Measurements from ENCODE around the gene EMILIN3.

Gene EMILIN3, protein sequence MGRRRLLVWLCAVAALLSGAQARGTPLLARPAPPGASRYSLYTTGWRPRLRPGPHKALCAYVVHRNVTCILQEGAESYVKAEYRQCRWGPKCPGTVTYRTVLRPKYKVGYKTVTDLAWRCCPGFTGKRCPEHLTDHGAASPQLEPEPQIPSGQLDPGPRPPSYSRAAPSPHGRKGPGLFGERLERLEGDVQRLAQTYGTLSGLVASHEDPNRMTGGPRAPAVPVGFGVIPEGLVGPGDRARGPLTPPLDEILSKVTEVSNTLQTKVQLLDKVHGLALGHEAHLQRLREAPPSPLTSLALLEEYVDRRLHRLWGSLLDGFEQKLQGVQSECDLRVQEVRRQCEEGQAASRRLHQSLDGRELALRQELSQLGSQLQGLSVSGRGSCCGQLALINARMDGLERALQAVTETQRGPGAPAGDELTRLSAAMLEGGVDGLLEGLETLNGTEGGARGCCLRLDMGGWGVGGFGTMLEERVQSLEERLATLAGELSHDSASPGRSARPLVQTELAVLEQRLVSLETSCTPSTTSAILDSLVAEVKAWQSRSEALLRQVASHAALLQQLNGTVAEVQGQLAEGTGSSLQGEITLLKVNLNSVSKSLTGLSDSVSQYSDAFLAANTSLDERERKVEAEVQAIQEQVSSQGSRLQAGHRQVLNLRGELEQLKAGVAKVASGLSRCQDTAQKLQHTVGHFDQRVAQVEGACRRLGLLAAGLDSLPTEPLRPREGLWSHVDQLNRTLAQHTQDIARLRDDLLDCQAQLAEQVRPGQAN

GRCh38 chr20:41366546-41367392 is at the start of gene EMILIN3:
EMILIN3 (minus strand) TSS chr20:41366818; CDS start chr20:41366634, 184 bp downstream.
- DNase-seq, result no peak

GRCh38 chr20:41415191-41415590 is 48.6 kb upstream of the EMILIN3 start:
- no peak for DNase-seq

DNA sequence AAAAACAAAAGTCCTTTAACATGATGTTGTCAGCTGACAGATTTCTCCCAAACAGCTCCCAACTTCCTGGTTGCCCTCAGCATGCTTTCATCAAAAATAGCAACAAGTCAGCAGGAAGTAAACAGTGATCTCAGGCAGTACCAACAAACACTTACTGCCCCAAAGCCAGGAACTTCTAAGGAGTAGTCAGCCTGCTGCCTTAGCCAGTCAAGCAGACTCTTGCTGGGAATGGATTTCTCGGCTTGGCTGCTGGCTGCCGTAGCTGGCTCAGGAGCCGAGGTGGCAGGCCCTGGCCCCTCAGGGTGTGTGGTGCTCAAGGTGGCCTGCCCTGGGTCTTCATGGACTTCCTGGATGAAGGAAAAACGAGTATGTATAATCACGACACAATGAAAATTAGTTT is 46.6 kb upstream of the EMILIN3 start:
- no peak for DNase-seq

GRCh38 chr20:41412324-41413120 is 45.9 kb upstream of the EMILIN3 start:
- DNase-seq, result no peak

DNA sequence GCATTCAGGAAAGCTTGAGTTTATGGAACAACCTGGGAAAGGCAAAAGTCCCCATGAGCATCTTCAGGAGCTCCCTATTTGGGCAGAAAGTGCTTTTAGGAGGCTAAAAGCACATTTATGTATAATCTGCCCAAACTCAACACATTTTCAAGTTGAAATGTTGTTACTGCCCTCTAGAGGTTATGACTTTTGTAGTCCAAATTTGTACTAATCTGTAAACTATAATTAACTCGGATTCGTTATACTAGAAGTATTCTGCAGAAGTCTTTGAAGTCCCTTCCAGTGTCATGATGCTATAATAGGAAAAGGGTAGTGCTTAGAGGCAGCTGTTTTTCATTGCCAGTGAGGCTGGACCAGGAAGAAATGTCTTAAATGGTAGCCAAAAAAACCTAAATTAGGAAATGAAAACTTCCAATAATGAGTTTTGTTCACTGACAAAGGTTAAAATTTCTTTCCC is 44.8 kb upstream of the EMILIN3 start:
- no peak for DNase-seq

GRCh38 chr20:41408986-41409385 is 42.4 kb upstream of the EMILIN3 start:
- peak in 28 of 56 donors; percentile 8 to 65 (median 29) for DNase-seq

- DNase-seq, result no peak
Observed at GRCh38 chr20:41408156-41408794, 41.7 kb upstream of the EMILIN3 start.

- no peak for DNase-seq
Observed at GRCh38 chr20:41407607-41408006, 41.0 kb upstream of the EMILIN3 start.

DNA sequence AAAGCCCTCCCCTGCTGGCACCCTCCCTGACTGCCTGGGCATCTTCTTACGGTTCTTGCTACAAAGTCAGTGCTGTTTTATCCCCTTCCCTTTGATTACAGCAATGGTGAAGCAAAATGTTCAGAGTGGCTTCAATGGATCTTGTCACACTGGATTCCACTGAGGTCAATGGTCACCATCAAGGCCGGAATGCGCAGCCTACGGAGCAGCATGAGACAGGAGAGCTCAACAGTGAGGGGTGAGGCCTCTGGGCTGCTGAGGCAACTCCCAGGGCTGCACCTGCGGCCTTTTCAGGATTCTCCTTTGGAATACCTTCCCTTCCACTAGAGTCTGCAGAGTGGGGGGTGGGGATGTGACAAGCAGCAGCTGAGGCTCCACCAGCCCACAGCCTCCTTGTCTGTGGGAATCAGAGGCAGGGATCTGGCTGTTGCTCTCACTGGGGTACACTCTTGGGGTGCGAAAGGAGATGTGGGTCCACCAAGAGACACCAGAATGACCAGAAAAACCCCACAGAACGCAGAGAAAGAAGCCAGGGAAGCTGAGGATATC is 40.4 kb upstream of the EMILIN3 start:
- no peak for DNase-seq

- DNase-seq, result no peak
Observed at GRCh38 chr20:41406353-41406752, 39.7 kb upstream of the EMILIN3 start.

DNA sequence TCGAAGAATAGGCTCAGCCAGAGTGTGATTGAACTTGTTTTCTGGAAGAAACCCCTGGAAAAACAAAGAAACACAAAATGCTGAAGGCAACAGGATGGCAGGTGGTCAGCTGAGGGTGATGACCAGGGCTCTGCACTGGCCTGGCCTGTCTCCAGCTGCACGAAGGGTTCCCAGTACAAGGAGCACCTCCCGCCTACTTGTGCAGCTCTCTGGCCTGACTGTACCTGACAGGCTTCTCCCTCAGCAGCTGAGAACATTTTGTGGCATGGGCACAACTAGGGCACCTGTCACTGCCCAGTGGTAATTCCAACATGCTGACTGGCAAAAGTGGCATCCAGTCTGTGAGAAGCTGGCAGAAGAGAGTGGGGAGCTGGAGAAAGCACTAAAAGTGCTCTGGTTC is 38.8 kb upstream of the EMILIN3 start:
- no peak for DNase-seq

DNA sequence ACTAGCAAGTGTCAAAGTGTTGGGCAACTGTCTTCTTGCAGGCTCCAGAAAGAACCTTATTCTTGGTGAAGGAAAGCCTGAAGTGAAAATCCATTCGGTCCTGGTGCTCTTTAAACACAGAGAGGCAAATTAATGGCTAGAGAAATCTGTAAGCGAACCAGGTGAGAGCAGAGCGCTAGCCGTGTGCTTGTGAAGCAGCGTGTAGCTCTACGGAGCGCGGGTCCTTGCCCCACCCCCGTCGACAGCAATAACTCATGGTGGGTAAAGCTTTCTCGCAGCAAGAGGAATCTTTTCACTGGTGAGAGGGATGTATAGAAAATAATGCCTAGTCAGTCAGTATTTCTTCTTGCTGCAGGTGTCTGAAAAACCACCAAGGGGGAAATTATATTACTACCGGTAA is 37.0 kb upstream of the EMILIN3 start:
- DNase-seq, result no peak

GRCh38 chr20:41398408-41398807 is 31.8 kb upstream of the EMILIN3 start:
- DNase-seq, result no peak

DNA sequence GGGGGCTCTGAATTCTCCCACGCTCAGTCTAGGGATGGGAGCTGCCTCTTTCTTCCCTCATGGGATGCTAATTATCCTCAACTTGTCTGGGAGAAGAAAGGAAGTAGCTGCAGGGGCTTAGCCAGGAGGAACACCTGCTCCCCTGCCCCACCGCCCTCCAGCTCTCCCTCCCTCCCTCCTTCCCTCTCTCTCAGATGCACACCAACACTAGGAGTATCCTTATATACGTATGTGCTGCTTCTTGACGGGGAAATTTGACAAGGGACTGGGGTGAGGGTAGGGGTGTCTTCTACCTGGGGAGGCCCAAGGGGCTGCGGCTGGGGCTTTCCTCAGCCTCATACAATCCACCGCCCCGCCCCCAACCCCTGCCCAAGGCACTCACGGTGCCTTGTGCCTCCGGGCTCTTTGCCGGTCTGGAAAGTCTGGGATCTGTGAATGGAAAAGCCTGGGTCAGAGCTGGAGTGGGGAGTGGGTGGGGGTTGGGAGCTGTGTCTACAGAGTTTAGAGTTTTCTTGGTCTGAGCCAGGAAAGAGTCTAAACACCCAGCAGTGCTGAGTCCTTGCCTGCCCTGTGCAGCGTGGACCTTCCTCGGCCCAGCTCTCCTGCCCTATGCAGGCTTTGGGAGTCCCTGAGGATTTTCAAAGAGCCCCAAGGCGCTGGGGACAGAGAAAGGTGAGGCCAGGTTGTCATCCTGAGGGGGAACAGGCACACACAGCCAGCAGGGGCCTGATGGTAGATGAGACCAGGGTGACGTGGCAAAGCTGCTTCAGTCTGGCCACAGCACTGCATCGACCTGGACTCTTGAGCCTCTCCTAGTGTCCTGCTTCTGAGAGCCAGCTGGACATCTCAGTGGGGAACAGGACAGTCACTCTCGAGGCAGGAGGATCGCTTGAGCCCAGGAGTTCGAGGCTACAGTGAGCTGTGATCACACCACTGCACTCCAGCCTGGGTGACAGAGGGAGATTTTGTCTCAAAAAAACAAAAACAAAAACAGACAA is 29.3 kb upstream of the EMILIN3 start:
- DNase-seq, result no peak

GRCh38 chr20:41394931-41395666 is 28.5 kb upstream of the EMILIN3 start:
- no peak for DNase-seq

DNA sequence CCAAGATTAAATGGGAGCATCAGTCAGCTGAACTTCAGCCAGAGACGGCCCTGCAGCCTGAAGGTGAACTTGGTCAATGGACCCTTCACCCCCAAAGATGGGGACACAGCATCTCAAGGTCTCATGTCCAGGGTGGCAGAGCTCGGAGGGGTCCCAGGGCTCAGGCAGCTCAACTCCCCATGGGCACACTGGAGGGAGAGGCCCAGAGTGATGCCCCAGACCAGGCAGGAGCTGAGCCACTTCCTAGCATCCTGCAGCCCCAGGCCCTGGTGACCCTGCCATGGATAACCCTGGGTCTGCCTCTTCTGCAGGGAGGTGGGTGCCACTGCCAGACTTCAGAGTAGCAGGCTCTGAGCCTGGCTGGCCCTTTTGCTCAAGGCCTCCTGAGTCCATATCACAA is 27.5 kb upstream of the EMILIN3 start:
- no peak for DNase-seq

- peak in 20 of 56 donors; percentile 16 to 58 (median 30) for DNase-seq
Observed at GRCh38 chr20:41393705-41394066, 27.1 kb upstream of the EMILIN3 start.

Data from nucleus accumbens (tissue), 56 donors.